HepG2 (cell line): ENCODE data around the gene RPF1. TPM values are rescaled to one million over a fixed set of nuclear protein-coding genes. Genes with fewer than 3 reads are reported as not detected.

Experiments
- CENPX ChIP-seq: sonication (generic); formaldehyde crosslinking; IDR thresholded peaks from 2 replicates; pipeline ENCODE4 v1.9.0; 2021; ENCODE audit warnings: mild to moderate bottlenecking, missing genetic modification reagents, moderate library complexity
- ESRRA ChIP-seq: sonication (generic); formaldehyde crosslinking; IDR thresholded peaks from 2 replicates; pipeline ENCODE4 v1.5.1; 2020; ENCODE audit warnings: mild to moderate bottlenecking, low read depth, missing genetic modification reagents
- GTF3A ChIP-seq: sonication (generic); formaldehyde crosslinking; conservative IDR thresholded peaks from 2 replicates; pipeline ENCODE4 v1.4.0; 2020; ENCODE audit warnings: mild to moderate bottlenecking, missing genetic modification reagents
- KMT2A ChIP-seq: sonication (generic); formaldehyde crosslinking; IDR thresholded peaks from 2 replicates; pipeline ENCODE4 v1.4.0; 2020; ENCODE audit warnings: missing genetic modification reagents
- MBD4 ChIP-seq: IDR thresholded peaks from 2 replicates; pipeline ENCODE4 v1.6.1; 2012; ENCODE audit warnings: low read length, inconsistent platforms, borderline replicate concordance
- MBNL3 ChIP-seq: fragments of 250-450 bp; sonication (Bioruptor Pico); conservative IDR thresholded peaks from 2 replicates; pipeline ENCODE4 v1.8.0; 2022; ENCODE audit warnings: mild to moderate bottlenecking, inconsistent platforms
- MED1 ChIP-seq: sonication (generic); formaldehyde crosslinking; IDR thresholded peaks from 2 replicates; pipeline ENCODE4 v1.4.0; 2020; ENCODE audit warnings: missing genetic modification reagents
- MXD4 ChIP-seq: IDR thresholded peaks from 2 replicates; pipeline ENCODE4 v1.6.1; 2016; ENCODE audit warnings: mild to moderate bottlenecking, missing biosample characterization, missing genetic modification reagents
- PHB2 ChIP-seq: fragments of 450-650 bp; IDR thresholded peaks from 2 replicates; pipeline ENCODE4 v1.6.1; 2018; ENCODE audit not compliant: partially characterized antibody
- RAD51 ChIP-seq: fragments of 450-650 bp; IDR thresholded peaks from 2 replicates; pipeline ENCODE4 v1.6.1; 2016; ENCODE audit warnings: borderline replicate concordance
- RARG ChIP-seq: sonication (generic); formaldehyde crosslinking; IDR thresholded peaks from 2 replicates; pipeline ENCODE4 v1.4.0; 2020; ENCODE audit warnings: low read depth, mild to moderate bottlenecking, missing genetic modification reagents
- RFX3 ChIP-seq: IDR thresholded peaks from 2 replicates; pipeline ENCODE4 v1.6.1; 2016; ENCODE audit warnings: missing biosample characterization, missing genetic modification reagents
- SAP130 ChIP-seq: IDR thresholded peaks from 2 replicates; pipeline ENCODE4 v1.6.1; 2016; ENCODE audit warnings: low read depth
- ZFP36L1 ChIP-seq: sonication (generic); formaldehyde crosslinking; IDR thresholded peaks from 2 replicates; pipeline ENCODE4 v1.8.0; 2022; ENCODE audit warnings: mild to moderate bottlenecking, missing genetic modification reagents, moderate library complexity
- ZFP41 ChIP-seq: sonication (generic); formaldehyde crosslinking; IDR thresholded peaks from 2 replicates; pipeline ENCODE4 v1.4.0; 2020; ENCODE audit warnings: mild to moderate bottlenecking, missing genetic modification reagents, borderline replicate concordance
- ZNF3 ChIP-seq: IDR thresholded peaks from 2 replicates; pipeline ENCODE4 v1.7.0; 2017; ENCODE audit warnings: inconsistent platforms
- ZNF383 ChIP-seq: sonication (generic); formaldehyde crosslinking; IDR thresholded peaks from 2 replicates; pipeline ENCODE4 v1.4.0; 2020; ENCODE audit warnings: missing genetic modification reagents, mild to moderate bottlenecking, borderline replicate concordance
- ZNF747 ChIP-seq: sonication (generic); formaldehyde crosslinking; IDR thresholded peaks from 2 replicates; pipeline ENCODE4 v1.8.1; 2023; ENCODE audit warnings: missing genetic modification reagents, mild to moderate bottlenecking, borderline replicate concordance
- ZZZ3 ChIP-seq: sonication (generic); formaldehyde crosslinking; IDR thresholded peaks from 2 replicates; pipeline ENCODE4 v1.4.0; 2020; ENCODE audit warnings: missing genetic modification reagents, mild to moderate bottlenecking, borderline replicate concordance
- polyA plus RNA-seq, 8 experiments: library from polyadenylated mRNA; depleted of rRNA in 3 of 8; stranded (reverse) in 7 of 8; unstranded in 1 of 8; fragments of >200 nt; fragmentation: Illumina TruSeq in 4 of 8; extraction: Trizol in 4 of 8; gene quantifications; 2 replicates each; pipeline versions ENCODE4 v1.2.1 to v1.2.3, GENCODE V29; 2011 to 2016; ENCODE audit warnings: low read depth in 4 of 8, missing spikeins in 1 of 8, mixed read lengths in 1 of 8; ENCODE audit not compliant: insufficient read depth in 1 of 8
- total RNA-seq, 5 experiments: library from RNA; depleted of rRNA; stranded (reverse); fragments of >200 nt; fragmentation: Illumina TruSeq; extraction: Trizol; gene quantifications; 2 replicates each; pipeline ENCODE4 v1.2.3, GENCODE V29; 2016; ENCODE audit warnings: low read depth in 1 of 5
- TF ChIP-seq, protein P1 (sequence below): sonication (generic); formaldehyde crosslinking; IDR thresholded peaks from 2 replicates; pipeline ENCODE4 v1.4.0; 2020; ENCODE audit warnings: low read depth, missing genetic modification reagents
- TF ChIP-seq, protein P2 (sequence below): sonication (generic); formaldehyde crosslinking; IDR thresholded peaks from 2 replicates; pipeline ENCODE4 v1.4.0; 2020; ENCODE audit warnings: low read depth, mild to moderate bottlenecking, missing genetic modification reagents
- TF ChIP-seq, protein P3 (sequence below): sonication (generic); formaldehyde crosslinking; IDR thresholded peaks from 2 replicates; pipeline ENCODE4 v1.4.0; 2020; ENCODE audit warnings: mild to moderate bottlenecking, missing genetic modification reagents
- TF ChIP-seq, protein P4 (sequence below): sonication (generic); formaldehyde crosslinking; conservative IDR thresholded peaks from 2 replicates; pipeline ENCODE4 v1.4.0; 2020; ENCODE audit warnings: missing genetic modification reagents
- TF ChIP-seq, protein P5 (sequence below): sonication (generic); formaldehyde crosslinking; IDR thresholded peaks from 2 replicates; pipeline ENCODE4 v1.5.0; 2020; ENCODE audit warnings: mild to moderate bottlenecking, missing genetic modification reagents, borderline replicate concordance

The RPF1 gene
- total and polyA plus RNA-seq, 2 of the 13 experiments (the other 11 are each of a cell fraction or from before 2014, with no cell fraction given), result 23.0 to 39.0 TPM

DNA sequence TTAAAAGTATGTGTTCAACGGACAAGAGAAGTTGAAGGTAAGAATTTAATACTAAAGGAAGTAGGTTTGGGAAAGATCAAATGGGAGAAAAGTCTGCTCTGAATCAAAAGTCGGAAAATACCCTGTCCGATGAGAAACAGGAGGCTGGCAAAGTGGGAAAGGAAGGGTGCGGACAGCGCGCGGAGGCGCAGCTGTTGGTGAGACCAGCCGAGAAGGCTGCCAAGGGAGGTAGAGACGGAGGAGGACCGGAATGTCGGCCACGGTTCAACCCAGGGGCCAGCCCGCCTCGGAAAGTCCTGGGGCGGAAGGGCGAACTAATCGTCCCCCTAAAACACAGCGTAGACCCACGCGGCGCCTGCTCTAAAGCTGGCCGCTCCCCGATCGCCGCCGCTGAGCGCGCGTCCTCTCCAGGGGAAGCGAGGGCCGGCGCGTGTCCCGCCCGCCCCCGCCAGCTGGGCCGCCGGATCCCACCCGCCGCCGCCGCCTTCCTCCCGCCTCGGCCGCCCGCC is 26.5 kb downstream of the RPF1 start (continued):
- TF ChIP-seq, protein P1, sequence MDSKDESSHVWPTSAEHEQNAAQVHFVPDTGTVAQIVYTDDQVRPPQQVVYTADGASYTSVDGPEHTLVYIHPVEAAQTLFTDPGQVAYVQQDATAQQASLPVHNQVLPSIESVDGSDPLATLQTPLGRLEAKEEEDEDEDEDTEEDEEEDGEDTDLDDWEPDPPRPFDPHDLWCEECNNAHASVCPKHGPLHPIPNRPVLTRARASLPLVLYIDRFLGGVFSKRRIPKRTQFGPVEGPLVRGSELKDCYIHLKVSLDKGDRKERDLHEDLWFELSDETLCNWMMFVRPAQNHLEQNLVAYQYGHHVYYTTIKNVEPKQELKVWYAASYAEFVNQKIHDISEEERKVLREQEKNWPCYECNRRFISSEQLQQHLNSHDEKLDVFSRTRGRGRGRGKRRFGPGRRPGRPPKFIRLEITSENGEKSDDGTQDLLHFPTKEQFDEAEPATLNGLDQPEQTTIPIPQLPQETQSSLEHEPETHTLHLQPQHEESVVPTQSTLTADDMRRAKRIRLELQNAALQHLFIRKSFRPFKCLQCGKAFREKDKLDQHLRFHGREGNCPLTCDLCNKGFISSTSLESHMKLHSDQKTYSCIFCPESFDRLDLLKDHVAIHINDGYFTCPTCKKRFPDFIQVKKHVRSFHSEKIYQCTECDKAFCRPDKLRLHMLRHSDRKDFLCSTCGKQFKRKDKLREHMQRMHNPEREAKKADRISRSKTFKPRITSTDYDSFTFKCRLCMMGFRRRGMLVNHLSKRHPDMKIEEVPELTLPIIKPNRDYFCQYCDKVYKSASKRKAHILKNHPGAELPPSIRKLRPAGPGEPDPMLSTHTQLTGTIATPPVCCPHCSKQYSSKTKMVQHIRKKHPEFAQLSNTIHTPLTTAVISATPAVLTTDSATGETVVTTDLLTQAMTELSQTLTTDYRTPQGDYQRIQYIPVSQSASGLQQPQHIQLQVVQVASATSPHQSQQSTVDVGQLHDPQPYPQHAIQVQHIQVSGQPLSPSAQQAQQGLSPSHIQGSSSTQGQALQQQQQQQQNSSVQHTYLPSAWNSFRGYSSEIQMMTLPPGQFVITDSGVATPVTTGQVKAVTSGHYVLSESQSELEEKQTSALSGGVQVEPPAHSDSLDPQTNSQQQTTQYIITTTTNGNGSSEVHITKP (CRISPR knock-in tag), result 0 out of 2 replicates have a peak, but pooled peaks have one; percentile 21
- TF ChIP-seq ESRRA (CRISPR knock-in tag) (0 out of 2 replicates have a peak, but pooled peaks have one; percentile 4), RAD51 (no peak), RARG (no peak), PHB2 (no peak), ZNF383 (CRISPR knock-in tag) (no peak), GTF3A (CRISPR knock-in tag) (no peak), MXD4 (no peak), ZNF3 (CRISPR knock-in tag) (no peak), ZZZ3 (CRISPR knock-in tag) (0 out of 2 replicates have a peak, but pooled peaks have one; percentile 40), MED1 (0 out of 2 replicates have a peak, but pooled peaks have one; percentile 1), ZFP36L1 (CRISPR knock-in tag) (no peak), CENPX (no peak), MBNL3 (no peak), MBD4 (no peak), KMT2A (CRISPR knock-in tag) (peak; percentile 11; the same call in 1 of the 2 replicates), ZNF747 (CRISPR knock-in tag) (0 out of 2 replicates have a peak, but pooled peaks have one; percentile 29), RFX3 (CRISPR knock-in tag) (no peak), ZFP41 (CRISPR knock-in tag) (no peak), SAP130 (CRISPR knock-in tag) (no peak)
- TF ChIP-seq, protein P2, sequence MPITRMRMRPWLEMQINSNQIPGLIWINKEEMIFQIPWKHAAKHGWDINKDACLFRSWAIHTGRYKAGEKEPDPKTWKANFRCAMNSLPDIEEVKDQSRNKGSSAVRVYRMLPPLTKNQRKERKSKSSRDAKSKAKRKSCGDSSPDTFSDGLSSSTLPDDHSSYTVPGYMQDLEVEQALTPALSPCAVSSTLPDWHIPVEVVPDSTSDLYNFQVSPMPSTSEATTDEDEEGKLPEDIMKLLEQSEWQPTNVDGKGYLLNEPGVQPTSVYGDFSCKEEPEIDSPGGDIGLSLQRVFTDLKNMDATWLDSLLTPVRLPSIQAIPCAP, result no peak
- TF ChIP-seq, protein P3, sequence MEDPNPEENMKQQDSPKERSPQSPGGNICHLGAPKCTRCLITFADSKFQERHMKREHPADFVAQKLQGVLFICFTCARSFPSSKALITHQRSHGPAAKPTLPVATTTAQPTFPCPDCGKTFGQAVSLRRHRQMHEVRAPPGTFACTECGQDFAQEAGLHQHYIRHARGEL (CRISPR knock-in tag), result no peak
- TF ChIP-seq, protein P4, sequence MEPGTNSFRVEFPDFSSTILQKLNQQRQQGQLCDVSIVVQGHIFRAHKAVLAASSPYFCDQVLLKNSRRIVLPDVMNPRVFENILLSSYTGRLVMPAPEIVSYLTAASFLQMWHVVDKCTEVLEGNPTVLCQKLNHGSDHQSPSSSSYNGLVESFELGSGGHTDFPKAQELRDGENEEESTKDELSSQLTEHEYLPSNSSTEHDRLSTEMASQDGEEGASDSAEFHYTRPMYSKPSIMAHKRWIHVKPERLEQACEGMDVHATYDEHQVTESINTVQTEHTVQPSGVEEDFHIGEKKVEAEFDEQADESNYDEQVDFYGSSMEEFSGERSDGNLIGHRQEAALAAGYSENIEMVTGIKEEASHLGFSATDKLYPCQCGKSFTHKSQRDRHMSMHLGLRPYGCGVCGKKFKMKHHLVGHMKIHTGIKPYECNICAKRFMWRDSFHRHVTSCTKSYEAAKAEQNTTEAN, result peak; percentile 67
- TF ChIP-seq, protein P5, sequence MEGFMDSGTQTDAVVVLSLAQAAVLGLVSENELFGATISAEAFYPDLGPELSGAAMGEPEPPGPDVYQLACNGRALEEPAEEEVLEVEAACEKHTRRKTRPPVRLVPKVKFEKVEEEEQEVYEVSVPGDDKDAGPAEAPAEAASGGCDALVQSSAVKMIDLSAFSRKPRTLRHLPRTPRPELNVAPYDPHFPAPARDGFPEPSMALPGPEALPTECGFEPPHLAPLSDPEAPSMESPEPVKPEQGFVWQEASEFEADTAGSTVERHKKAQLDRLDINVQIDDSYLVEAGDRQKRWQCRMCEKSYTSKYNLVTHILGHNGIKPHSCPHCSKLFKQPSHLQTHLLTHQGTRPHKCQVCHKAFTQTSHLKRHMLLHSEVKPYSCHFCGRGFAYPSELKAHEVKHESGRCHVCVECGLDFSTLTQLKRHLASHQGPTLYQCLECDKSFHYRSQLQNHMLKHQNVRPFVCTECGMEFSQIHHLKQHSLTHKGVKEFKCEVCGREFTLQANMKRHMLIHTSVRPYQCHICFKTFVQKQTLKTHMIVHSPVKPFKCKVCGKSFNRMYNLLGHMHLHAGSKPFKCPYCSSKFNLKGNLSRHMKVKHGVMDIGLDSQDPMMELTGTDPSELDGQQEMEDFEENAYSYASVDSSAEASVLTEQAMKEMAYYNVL (CRISPR knock-in tag), result no peak
